H1 (cell line): ENCODE results near the gene PLCL2.

Source experiments
- EGR1 ChIP-seq: IDR thresholded peaks from 2 replicates; pipeline ENCODE4 v1.6.1; 2011; ENCODE audit warnings: low read depth, low read length, borderline replicate concordance
- YY1 ChIP-seq: IDR thresholded peaks from 2 replicates; pipeline ENCODE4 v1.6.1; 2011; ENCODE audit warnings: low read depth, mild to moderate bottlenecking, low read length
- TF ChIP-seq, protein P1 (sequence below), 3 experiments: IDR thresholded peaks; 1 replicate in 2 of 3; 2 replicates in 1 of 3; pipeline versions ENCODE4 v1.5.1 to v1.6.1; 2011; ENCODE audit warnings: low read length in 3 of 3, mild to moderate bottlenecking in 3 of 3, inconsistent platforms in 2 of 3, low read depth in 1 of 3, moderate library complexity in 1 of 3; ENCODE audit not compliant: insufficient read depth in 1 of 3; ENCODE audit errors: control extremely low read depth in 1 of 3

DNA sequence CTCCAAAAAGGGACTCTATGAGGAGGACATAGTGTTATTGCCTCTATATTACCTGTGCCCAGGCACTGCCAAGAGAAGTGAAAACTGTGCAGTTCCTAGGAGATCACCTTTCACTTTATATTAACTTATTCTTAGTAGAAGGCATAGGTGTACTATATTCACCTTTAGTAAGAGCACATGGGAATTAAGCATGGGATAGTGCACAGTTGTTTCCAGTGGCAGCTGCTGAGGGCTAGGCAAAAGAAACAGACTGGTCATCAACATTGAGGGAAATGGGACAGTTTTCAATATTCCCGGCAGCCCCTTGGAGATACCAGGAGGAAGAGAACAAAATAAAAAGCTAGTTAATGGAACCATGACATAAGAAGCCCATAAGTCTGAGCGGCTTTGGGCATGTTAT is 100.9 kb downstream of the PLCL2 start:
- TF ChIP-seq, protein P1, sequence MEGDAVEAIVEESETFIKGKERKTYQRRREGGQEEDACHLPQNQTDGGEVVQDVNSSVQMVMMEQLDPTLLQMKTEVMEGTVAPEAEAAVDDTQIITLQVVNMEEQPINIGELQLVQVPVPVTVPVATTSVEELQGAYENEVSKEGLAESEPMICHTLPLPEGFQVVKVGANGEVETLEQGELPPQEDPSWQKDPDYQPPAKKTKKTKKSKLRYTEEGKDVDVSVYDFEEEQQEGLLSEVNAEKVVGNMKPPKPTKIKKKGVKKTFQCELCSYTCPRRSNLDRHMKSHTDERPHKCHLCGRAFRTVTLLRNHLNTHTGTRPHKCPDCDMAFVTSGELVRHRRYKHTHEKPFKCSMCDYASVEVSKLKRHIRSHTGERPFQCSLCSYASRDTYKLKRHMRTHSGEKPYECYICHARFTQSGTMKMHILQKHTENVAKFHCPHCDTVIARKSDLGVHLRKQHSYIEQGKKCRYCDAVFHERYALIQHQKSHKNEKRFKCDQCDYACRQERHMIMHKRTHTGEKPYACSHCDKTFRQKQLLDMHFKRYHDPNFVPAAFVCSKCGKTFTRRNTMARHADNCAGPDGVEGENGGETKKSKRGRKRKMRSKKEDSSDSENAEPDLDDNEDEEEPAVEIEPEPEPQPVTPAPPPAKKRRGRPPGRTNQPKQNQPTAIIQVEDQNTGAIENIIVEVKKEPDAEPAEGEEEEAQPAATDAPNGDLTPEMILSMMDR (IDR thresholded peaks at IDR 0.05; ENCODE audit: control extremely low read depth in 1 of 3, insufficient read depth in 1 of 3, low read depth in 1 of 3, low read length in 3 of 3) = no peak
- TF ChIP-seq YY1 (no peak), EGR1 (no peak)
